NB4 (cell line): ENCODE data around the gene WIZ.

Source experiments
- DNase-seq: peaks from one replicate; pipeline ENCODE4 v3.0.0; 2010; ENCODE audit warnings: low read depth
- H3K4me3 ChIP-seq: one replicate; pipeline ENCODE4 v1.5.1; 2011; ENCODE audit warnings: mild to moderate bottlenecking, low read depth, low read length, moderate library complexity
- MAX ChIP-seq: IDR thresholded peaks from 2 replicates; pipeline ENCODE4 v1.6.1; 2011; ENCODE audit warnings: low read depth, low read length
- MYC ChIP-seq: IDR thresholded peaks from 2 replicates; pipeline ENCODE4 v1.6.1; 2011; ENCODE audit warnings: low read depth, low read length
- POLR2A ChIP-seq: IDR thresholded peaks from 2 replicates; pipeline ENCODE4 v1.6.1; 2011; ENCODE audit warnings: mild to moderate bottlenecking; ENCODE audit not compliant: insufficient read length; ENCODE audit errors: extremely low read depth
- TF ChIP-seq, protein P1 (sequence below): IDR thresholded peaks from one replicate; pipeline ENCODE4 v1.5.1; 2012; ENCODE audit warnings: low read depth, low read length

WIZ gene

GRCh38 chr19:15404097-15404779 lies 45.5 kb downstream of the WIZ start:
- H3K4me3 ChIP-seq = no peak overlapping the region
- no peak for DNase-seq

GRCh38 chr19:15403151-15403531 lies 46.6 kb downstream of the WIZ start:
- no peak overlapping the region for H3K4me3 ChIP-seq
- DNase-seq = no peak
- no peak for TF ChIP-seq MYC
- no peak for TF ChIP-seq POLR2A
- TF ChIP-seq, protein P1, sequence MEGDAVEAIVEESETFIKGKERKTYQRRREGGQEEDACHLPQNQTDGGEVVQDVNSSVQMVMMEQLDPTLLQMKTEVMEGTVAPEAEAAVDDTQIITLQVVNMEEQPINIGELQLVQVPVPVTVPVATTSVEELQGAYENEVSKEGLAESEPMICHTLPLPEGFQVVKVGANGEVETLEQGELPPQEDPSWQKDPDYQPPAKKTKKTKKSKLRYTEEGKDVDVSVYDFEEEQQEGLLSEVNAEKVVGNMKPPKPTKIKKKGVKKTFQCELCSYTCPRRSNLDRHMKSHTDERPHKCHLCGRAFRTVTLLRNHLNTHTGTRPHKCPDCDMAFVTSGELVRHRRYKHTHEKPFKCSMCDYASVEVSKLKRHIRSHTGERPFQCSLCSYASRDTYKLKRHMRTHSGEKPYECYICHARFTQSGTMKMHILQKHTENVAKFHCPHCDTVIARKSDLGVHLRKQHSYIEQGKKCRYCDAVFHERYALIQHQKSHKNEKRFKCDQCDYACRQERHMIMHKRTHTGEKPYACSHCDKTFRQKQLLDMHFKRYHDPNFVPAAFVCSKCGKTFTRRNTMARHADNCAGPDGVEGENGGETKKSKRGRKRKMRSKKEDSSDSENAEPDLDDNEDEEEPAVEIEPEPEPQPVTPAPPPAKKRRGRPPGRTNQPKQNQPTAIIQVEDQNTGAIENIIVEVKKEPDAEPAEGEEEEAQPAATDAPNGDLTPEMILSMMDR = no peak
- TF ChIP-seq MAX = no peak

More at GRCh38 chr19:15404097-15404779, 45.5 kb downstream of the WIZ start:
- TF ChIP-seq, protein P1 = no peak
- TF ChIP-seq MAX = no peak
- no peak for TF ChIP-seq MYC
- TF ChIP-seq POLR2A = no peak

DNA sequence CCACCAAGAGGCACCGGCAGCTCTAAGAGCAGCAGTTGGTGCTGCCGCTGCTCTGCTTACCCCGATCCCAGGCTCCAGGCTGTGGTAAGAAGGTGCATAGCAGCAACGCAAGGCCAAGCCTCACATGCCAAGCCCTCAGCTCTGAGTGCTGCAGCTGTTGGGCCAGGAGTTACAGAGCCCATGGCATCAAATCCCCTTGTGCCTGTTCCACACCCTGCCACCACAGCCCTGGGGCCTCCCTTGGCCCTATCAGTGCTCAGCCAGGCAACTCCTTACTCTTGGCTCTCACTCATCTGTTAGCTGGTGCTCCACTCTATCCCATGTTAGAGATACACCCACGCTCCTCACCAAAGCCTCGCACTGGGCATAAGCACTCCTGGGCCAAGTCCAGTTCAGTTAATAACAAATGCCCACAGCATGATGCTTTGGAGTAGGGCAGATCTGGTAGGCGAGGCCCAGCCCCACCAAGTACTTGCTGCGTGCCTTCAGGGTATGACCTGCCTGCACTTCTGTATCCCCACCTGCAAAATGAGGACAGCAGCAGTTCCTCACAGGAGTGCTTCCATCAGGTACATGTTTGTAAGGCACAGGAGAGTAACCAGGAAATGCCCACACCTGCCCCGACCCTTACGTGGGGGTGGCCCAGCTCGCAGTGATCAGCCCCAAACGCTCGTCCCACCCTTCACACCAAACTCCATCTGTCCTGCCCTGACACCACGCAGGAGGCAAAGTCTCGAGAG lies 47.2 kb downstream of the WIZ start:
- H3K4me3 ChIP-seq = no peak overlapping the region
- no peak for DNase-seq
- TF ChIP-seq POLR2A (no peak), MYC (no peak), MAX (no peak)
- TF ChIP-seq, protein P1 = no peak

DNA sequence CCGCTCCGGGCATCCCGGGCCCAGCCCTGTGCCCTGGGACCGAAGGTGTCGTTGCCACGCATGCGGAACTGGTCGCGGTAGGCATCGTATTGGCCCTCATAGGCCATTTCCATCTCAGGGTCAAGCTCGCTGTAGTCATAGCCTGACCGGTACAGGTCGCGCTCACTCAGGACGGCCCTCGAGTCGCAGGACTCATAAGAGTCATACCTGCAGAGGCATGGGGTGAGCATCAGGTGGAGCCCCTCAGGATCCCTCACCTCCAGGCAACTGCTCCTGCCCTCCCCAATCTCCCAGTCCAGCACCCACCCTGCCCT lies 48.4 kb downstream of the WIZ start:
- H3K4me3 ChIP-seq = no peak overlapping the region
- DNase-seq = no peak
- TF ChIP-seq, protein P1 = no peak
- no peak for TF ChIP-seq POLR2A

- TF ChIP-seq, protein P1 = no peak
- H3K4me3 ChIP-seq = no peak overlapping the region
- DNase-seq = no peak
Observed at GRCh38 chr19:15400521-15401396, 49.0 kb downstream of the WIZ start.

DNA sequence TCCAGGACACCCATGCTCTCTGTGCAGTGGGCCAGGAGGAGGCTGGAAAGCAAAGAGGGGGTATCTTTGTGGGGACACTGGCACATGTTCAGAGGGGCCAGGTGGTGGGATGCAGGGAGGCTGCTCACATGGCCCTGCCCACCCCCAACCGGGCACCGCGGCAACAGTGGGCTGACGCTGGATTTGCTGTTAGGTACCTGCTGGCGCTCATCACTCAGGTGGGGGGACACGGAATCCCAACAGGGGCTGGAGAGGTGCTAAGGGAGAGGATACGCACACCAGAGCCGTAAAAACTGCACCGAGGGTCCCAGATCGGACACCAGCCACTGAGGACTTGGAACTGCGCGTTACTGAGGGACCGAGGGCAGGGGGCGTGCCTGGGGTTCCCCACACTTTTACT lies 50.1 kb downstream of the WIZ start:
- DNase-seq = no peak

More for the DNA sequence above, 50.1 kb downstream of the WIZ start:
- no peak overlapping the region for H3K4me3 ChIP-seq
- TF ChIP-seq MAX = no peak
- TF ChIP-seq POLR2A = no peak
- TF ChIP-seq, protein P1 = no peak
- no peak for TF ChIP-seq MYC
